ENCODE results near the gene MYRIP.

MYRIP gene

GRCh38 chr3:40291471-40291870 is 482.1 kb downstream of the MYRIP start:
- no peak for DNase-seq (ENCODE audit: low read depth)

- no peak for DNase-seq (ENCODE audit: low read depth)
Measured at GRCh38 chr3:40292637-40293349, 483.4 kb downstream of the MYRIP start.

GRCh38 chr3:40294434-40294833 is 485.0 kb downstream of the MYRIP start:
- no peak for DNase-seq (ENCODE audit: low read depth)

- no peak for DNase-seq (ENCODE audit: low read depth)
Measured at GRCh38 chr3:40298075-40298474, 488.7 kb downstream of the MYRIP start.

DNA sequence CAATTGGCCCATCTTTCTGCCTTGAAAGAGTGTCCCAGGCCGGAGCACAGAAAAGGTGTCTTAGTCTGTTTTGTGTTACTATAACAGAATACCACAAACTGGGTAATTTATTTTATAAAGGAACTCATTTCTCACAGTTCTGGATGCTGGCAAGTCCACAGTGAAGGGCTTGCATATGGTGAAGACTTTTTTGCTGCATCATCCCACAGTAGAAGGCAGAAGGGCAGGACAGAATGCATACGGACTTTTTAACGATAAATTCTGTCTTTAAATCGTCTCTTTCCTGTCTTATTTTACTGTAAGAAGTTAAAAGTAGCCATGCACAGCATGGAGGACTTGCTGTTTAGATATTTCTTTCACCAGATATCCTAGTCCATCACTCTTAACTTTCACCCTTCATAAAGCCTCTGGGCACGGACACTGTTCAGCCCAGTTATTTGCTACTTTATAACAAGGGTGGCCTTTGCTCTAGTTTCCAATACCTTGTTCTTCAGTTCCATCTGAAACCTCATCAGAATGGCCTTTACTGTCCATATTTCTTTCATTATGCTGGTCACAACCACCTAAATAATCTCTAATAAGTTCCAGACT is 489.8 kb downstream of the MYRIP start:
- no peak for DNase-seq (ENCODE audit: low read depth)

DNA sequence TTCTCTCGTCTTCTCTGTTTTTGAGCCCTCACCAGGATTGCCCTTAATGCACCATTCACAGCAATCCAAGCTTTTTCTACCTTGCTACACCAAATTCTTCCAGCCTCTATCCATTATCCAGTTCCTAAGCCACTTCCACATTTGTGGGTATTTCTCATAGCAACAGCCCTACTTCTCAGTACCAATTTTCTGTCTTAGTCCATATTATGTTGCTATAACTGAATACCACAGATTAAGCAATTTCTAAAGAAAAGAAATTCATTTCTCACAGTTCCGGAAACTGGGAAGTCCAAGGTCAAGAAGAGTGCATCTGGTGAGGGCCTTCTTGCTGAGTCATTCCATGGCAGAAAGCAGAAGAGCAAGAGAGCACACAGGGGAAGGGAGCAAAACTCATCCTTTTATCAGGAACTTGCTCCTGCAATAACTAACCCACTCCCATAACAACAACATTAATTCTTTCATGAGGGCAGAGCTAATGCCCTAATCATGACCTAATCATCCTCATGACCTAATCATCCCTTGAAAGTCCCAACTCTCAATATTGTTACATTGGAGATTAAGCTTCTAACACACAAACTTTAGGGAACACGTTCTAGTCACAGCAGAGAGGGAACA is 490.4 kb downstream of the MYRIP start:
- DNase-seq (ENCODE audit: low read depth): no peak

DNA sequence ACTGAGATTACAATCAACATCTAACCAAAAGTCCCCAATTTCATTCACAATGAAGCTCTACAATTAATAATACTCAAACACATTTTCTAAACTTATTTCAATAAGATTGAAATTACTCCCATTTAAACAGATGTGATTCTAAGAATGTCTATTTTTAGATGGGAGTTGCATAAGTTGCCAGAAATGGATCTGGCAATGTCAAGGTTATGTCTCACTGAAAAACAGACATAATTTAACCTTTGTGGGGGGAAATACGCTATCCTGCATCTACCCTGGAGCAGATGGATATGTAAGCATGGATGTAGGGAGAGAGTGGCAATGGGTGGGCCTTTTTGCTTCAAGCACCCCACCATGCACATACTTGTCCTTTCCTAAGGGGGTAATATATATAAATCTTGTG is 493.4 kb downstream of the MYRIP start:
- DNase-seq (ENCODE audit: low read depth): no peak

DNA sequence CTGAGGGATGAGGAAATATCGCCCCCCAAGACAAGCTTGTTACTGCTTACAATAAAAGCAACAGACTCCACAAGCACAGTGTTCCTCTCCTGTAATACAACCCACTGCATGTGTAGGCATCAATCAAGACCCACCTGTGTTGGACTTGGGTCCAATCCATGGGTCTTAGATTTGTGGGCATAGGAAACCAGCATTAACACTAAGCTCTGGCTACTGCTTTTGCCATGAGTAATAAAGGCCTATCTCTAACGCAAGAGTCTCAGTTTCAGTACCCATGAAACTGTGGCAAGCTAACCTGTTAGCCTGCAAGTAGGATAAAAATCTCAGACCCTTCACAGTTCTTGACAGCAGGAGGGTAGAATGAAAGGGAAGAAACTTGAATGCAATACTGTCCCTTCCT is 494.9 kb downstream of the MYRIP start:
- no peak for DNase-seq (ENCODE audit: low read depth)

DNA sequence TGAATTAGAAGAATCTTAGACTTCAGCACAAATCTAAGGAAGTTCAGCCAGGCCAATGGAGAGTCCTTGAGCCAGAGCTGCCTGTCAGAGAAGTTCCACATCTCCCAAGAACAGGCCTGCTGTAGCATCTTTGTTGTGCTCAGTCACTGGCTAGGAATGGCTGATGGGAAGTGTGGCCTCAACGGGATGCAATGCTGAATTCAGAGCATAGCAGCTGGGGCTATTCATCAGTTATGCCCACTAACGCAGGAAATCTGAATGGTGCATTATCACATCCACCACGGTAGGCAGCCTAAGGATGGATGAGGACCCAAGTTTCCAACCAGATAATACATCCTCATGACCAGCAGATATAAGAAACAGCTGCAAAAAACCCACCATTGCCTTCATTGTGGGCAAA is 496.9 kb downstream of the MYRIP start:
- DNase-seq (ENCODE audit: low read depth): no peak

- DNase-seq (ENCODE audit: low read depth): no peak
Measured at GRCh38 chr3:40307176-40307575, 497.8 kb downstream of the MYRIP start.

DNA sequence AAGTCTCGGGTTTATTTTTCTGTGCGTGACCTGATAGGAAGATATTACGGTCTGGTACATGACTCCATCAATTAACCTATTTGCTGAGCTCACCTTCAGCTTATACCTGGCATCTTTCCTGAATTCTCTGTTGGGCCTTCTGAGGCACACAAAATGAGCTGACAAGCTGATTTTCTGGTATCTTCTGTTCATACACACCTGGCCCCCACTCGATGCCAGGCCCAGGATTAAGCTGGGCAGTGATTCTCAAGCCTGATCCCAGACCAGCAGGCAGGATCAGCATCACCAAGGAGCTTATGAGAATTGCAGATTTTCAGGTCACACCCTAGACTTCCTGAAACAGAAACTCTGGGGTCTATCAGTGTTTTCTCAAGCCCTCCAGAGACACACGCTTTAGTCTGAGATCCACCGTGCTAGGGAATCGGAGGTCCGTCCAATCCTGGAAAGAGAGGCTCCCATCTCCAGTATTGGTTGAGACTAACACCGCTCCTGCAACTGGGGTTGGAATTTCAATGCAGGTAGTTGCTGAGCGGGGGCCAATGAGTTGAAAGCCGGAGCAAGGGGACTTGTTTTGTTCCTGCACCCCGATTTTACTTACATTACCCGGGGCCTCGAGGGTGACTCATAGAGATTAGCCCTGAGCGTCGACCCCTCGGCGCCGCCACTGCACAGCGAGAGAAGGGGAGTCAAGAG is 499.5 kb downstream of the MYRIP start:
- no peak for DNase-seq (ENCODE audit: low read depth)

DNA sequence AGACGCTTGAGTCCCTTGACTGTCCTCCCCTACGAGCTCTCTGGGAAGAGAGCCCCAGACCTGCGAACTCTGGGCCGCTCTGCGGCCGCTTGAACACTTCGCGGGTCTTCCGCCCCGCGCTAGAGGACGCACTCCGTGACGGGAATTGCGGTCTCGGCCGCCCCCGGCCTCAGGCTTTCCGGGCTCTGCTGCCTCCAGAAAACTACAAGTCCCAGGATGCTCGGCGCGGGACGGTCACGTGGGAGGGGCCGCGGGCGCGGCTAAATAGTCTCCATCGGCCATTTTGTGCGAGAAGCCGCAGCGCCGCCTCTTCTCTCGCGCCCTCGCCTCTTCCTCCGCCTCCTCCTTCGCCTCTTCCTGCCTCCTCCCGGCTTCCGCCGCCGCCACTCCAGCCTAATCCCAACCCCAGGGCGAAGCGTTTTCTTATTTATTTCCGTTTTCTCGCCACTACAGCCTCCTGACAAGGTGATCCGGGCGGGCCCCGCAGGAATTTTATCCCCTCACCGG is 500.1 kb downstream of the MYRIP start, which contains the start of gene EIF1B:
TSS of gene EIF1B (plus strand) at position 290 of the 507 bp plus-strand sequence. CDS start 235 bp downstream, outside the sequence.
- peak; percentile 97 for DNase-seq (ENCODE audit: low read depth)

Measured in HS-27A (cell line).